Body of pancreas (tissue), 4 donors: ENCODE results near the gene OR6K6. TPM values are rescaled to one million over a fixed set of nuclear protein-coding genes. Genes with fewer than 3 reads are reported as not detected.

Experiments used
- ATAC-seq: fragments of 150-250 bp; one replicate; pipeline ENCODE4 v1.9.1; 2016
- DNase-seq, 4 donors: peaks; one replicate each; pipeline ENCODE4 v3.0.0-alpha.2; 2019
- H3K27ac ChIP-seq, 4 donors: fragments of 200-600 bp; sonication (generic); 1 replicate in 3 of 4; 2 replicates in 1 of 4; pipeline versions ENCODE4 v1.5.1 to v1.6.1; 2016 to 2019; ENCODE audit warnings: mild to moderate bottlenecking in 1 of 4, mixed read lengths in 1 of 4, moderate library complexity in 1 of 4
- H3K27me3 ChIP-seq, 2 donors: fragments of 200-600 bp; sonication (generic); one replicate each; pipeline ENCODE4 v1.6.0; 2016; ENCODE audit warnings: mild to moderate bottlenecking in 1 of 2
- H3K36me3 ChIP-seq, 2 donors: fragments of 200-600 bp; sonication (generic); replicated peaks in 1 of 2; 2 replicates each; pipeline ENCODE4 v1.5.1; 2016; ENCODE audit warnings: low read depth in 2 of 2; ENCODE audit not compliant: insufficient read depth in 1 of 2
- H3K4me1 ChIP-seq: fragments of 200-600 bp; sonication (generic); one replicate; pipeline ENCODE4 v1.6.0; 2016
- H3K4me3 ChIP-seq, 2 donors: fragments of 200-600 bp; sonication (generic); 1 replicate in 1 of 2; 2 replicates in 1 of 2; pipeline ENCODE4 v1.5.1; 2016 to 2019
- H3K9me3 ChIP-seq, 3 donors: fragments of 200-600 bp; sonication (generic); 1 replicate in 2 of 3; 2 replicates in 1 of 3; pipeline ENCODE4 v1.5.1; 2016
- CTCF ChIP-seq, 7 experiments: fragments of 450-650 bp in 4 of 7; fragments of 200-600 bp in 3 of 7; sonication (generic) in 3 of 7; IDR thresholded peaks; one replicate each; pipeline ENCODE4 v1.5.1; 2016 to 2019; ENCODE audit warnings: antibody characterized with exemption in 7 of 7
- POLR2A ChIP-seq, 3 donors: fragments of 450-650 bp; IDR thresholded peaks; one replicate each; pipeline ENCODE4 v1.6.1; 2016; ENCODE audit warnings: antibody characterized with exemption in 3 of 3, mild to moderate bottlenecking in 2 of 3
- WGBS, 2 donors: methylation state at CpG; one replicate each; pipeline ENCODE4 v1.1.5; 2017; 5-methylcytosine and 5-hydroxymethylcytosine counted together
- intact Hi-C: fragments of 100-400 bp; cut with DNase I; formaldehyde crosslinking; loops from one replicate; pipeline ENCODE4 v1.15.1; 2023
- total RNA-seq, 2 donors: library from RNA; depleted of rRNA; stranded (reverse); fragments of >200 nt; gene quantifications; one replicate each; pipeline ENCODE4 v1.1.0, GENCODE V29; 2016

Gene OR6K6
- total RNA-seq, 2 donors from 2014 or later: not detected

- Histone ChIP-seq H3K9me3 (no peaks in the 10 kb centered on the region), H3K27me3 (no peaks in the 10 kb centered on the region), H3K4me1 (no peaks in the 10 kb centered on the region), H3K4me3 (no peak overlapping the region), H3K36me3 (no peaks in the 10 kb centered on the region), H3K27ac (no peak overlapping the region)
- intact Hi-C loops: no loop called here
- DNase-seq: no peak
- TF ChIP-seq CTCF (IDR thresholded peaks at IDR 0.05): no peak
- TF ChIP-seq POLR2A (IDR thresholded peaks at IDR 0.05): no peak
- no peak for ATAC-seq
These were observed 18.7 kb upstream of the OR6K6 start for GRCh38 chr1:158735848-158736247.

GRCh38 chr1:158752155-158752712, 2.3 kb upstream of the OR6K6 start:
- intact Hi-C loops: no loop called here
- Histone ChIP-seq H3K27ac (no peak overlapping the region), H3K4me3 (no peak overlapping the region), H3K4me1 (no peaks in the 10 kb centered on the region), H3K36me3 (no peaks in the 10 kb centered on the region), H3K9me3 (no peaks in the 10 kb centered on the region), H3K27me3 (no peaks in the 10 kb centered on the region)
- no peak for DNase-seq
- TF ChIP-seq POLR2A (IDR thresholded peaks at IDR 0.05): no peak
- ATAC-seq: no peak
- WGBS, 2 donors: 67 to 85% methylated on average over 7 to 9 of the region's 9 CpGs

DNA sequence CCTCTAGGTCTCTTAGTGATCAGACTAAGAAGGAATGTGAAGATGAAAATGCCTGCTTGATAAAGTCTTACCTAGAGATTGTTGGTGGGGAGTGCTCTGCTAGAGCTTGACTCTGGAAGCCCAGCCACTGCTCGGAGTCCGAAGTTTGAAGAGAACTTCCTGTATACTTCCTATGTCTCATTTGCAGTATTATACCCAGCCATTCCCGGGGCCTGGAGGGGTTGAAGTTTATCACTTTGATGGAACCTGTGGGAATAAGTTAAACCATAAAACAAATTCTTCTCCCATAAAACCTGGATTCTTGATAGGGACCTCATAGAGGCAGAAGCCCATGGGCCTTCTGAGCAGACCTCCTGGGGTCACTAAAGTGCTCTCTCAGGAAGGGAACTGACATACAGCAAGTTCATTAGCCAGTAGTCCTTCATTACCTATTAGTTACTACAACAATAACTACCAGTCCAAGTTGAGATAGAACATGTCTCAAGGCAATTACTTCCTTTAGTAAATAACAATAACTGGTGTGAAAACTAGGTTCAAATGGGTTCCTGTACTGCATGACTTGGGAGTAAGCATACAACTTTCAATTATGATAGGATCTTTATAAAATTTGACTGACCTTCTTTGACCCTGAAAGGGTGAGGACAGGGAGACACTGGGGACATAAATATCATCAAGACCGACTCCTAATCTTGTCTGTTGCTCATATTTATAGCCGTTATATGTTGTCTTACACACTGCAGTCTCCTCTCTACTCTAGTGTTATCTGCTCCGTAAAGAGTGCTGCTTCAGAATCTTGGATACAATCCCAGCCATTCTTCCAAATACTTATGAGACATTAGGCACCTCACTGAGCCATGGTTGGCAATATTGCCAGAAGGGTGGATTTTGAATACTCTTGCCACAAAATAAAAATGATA, 17.7 kb downstream of the OR6K6 start, which contains the start of gene OR6N1:
Gene OR6N1 (minus strand): TSS at position 246 of the 917 bp plus-strand sequence. CDS start 5,513 bp downstream, outside the sequence.
- no peak for DNase-seq
- intact Hi-C loops: no loop called here

DNA sequence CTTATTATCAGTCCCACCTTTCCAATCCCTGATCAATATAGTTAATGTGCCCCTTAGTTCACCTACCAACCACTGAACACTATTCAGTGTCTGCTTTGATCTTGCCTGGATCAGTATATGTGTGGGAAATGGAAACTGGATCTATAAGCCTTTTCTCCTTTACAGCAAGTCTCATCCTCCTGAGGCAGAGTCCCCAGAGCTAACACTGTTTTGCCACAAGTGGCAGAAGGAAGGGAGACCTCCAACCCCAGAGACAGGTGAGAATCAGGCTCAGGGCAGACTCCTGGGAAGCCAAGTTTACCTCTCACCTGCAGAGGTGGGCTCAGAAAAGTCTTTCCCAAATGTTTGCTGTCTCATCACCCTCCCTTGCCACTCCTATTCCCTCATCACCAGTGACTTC, 26.6 kb downstream of the OR6K6 start, which contains the start of gene OR6N2:
Gene OR6N2 (minus strand): TSS at position 101 of the 400 bp plus-strand sequence. CDS start 3,569 bp downstream, outside the sequence.
- H3K4me1 ChIP-seq: no peaks in the 10 kb centered on the region

More for the DNA sequence above, 17.7 kb downstream of the OR6K6 start, which contains the start of gene OR6N1:
- no peak for ATAC-seq
- no peaks in the 10 kb centered on the region for H3K4me1 ChIP-seq
- no peak within 1 kb of the TSS for H3K4me3 ChIP-seq
- H3K36me3 ChIP-seq: no peaks in the 10 kb centered on the region
- WGBS, 2 donors: 53 to 59% methylated on average over 6 of the region's 6 CpGs
- no peaks in the 10 kb centered on the region for H3K9me3 ChIP-seq
- no peaks in the 10 kb centered on the region for H3K27me3 ChIP-seq
- TF ChIP-seq POLR2A (IDR thresholded peaks at IDR 0.05) (no peak), CTCF (IDR thresholded peaks at IDR 0.05) (no peak)
- no peak within 1 kb of the TSS for H3K27ac ChIP-seq

More for the DNA sequence above, 26.6 kb downstream of the OR6K6 start, which contains the start of gene OR6N2:
- Histone ChIP-seq H3K27me3 (no peaks in the 10 kb centered on the region), H3K27ac (no peak within 1 kb of the TSS), H3K4me3 (no peak within 1 kb of the TSS), H3K9me3 (no peaks in the 10 kb centered on the region), H3K36me3 (no peaks in the 10 kb centered on the region)
- no peak for TF ChIP-seq CTCF (IDR thresholded peaks at IDR 0.05)
- TF ChIP-seq POLR2A (IDR thresholded peaks at IDR 0.05): no peak
- no peak for DNase-seq
- ATAC-seq: no peak
- intact Hi-C loops: no loop called here
